Sigmoid colon (tissue), 4 donors: Measurements from ENCODE around the gene IGF2BP2.

Experiments used
- CTCF ChIP-seq, 4 experiments: fragments of 450-650 bp in 3 of 4; fragments of 200-600 bp in 1 of 4; IDR thresholded peaks; one replicate each; pipeline ENCODE4 v1.5.1; 2016 to 2019; ENCODE audit warnings: antibody characterized with exemption in 4 of 4, mild to moderate bottlenecking in 3 of 4, moderate library complexity in 2 of 4
- POLR2A ChIP-seq, 2 donors: fragments of 450-650 bp; IDR thresholded peaks; one replicate each; pipeline ENCODE4 v1.6.1; 2016; ENCODE audit warnings: antibody characterized with exemption in 2 of 2, mild to moderate bottlenecking in 2 of 2, moderate library complexity in 2 of 2
- POLR2AphosphoS5 ChIP-seq, 4 donors: sonication (generic); formaldehyde crosslinking; IDR thresholded peaks; one replicate each; pipeline ENCODE4 v1.6.1; 2017; ENCODE audit warnings: antibody characterized with exemption in 4 of 4

GRCh38 chr3:185754920-185755319 lies 69.9 kb downstream of the IGF2BP2 start:
- TF ChIP-seq CTCF (IDR thresholded peaks at IDR 0.05), result no peak
- no peak for TF ChIP-seq POLR2A (IDR thresholded peaks at IDR 0.05)
- TF ChIP-seq POLR2AphosphoS5 (IDR thresholded peaks at IDR 0.05), result no peak
